Neural cell (in vitro differentiated cells): Measurements from ENCODE around the gene CYGB. TPM values are rescaled to one million over a fixed set of nuclear protein-coding genes. Genes with fewer than 3 reads are reported as not detected.

Source experiments
- H2AFZ ChIP-seq: fragments of 200-600, 300-800 bp; sonication (generic), shearing (Covaris generic); 2 replicates; pipeline ENCODE4 v1.6.0; 2014; ENCODE audit warnings: low read depth, mild to moderate bottlenecking, antibody characterized with exemption, low read length, moderate library complexity
- H3F3A ChIP-seq: fragments of 200-600 bp; shearing (Covaris generic); 2 replicates; pipeline ENCODE4 v1.6.1; 2016; ENCODE audit warnings: mild to moderate bottlenecking, moderate library complexity, mixed read lengths, antibody characterized with exemption, low read length; ENCODE audit not compliant: insufficient read depth, poor library complexity, severe bottlenecking
- H3K27ac ChIP-seq: fragments of 200-600, 300-800 bp; sonication (generic), shearing (Covaris generic); 2 replicates; pipeline ENCODE4 v1.5.1; 2014; ENCODE audit warnings: mild to moderate bottlenecking, low read length, moderate library complexity
- H3K27me3 ChIP-seq: fragments of 300-800, 200-600 bp; sonication (generic), shearing (Covaris generic); 2 replicates; pipeline ENCODE4 v1.6.0; 2014; ENCODE audit warnings: mild to moderate bottlenecking, low read depth, low read length, moderate library complexity; ENCODE audit not compliant: insufficient read depth
- H3K36me3 ChIP-seq: fragments of 300-800, 200-600 bp; sonication (generic), shearing (Covaris generic); 2 replicates; pipeline ENCODE4 v1.5.1; 2014; ENCODE audit warnings: mild to moderate bottlenecking, antibody characterized with exemption, low read length, moderate library complexity; ENCODE audit not compliant: insufficient read depth
- H3K4me2 ChIP-seq: fragments of 300-800, 200-600 bp; sonication (generic), shearing (Covaris generic); 2 replicates; pipeline ENCODE4 v1.6.0; 2014; ENCODE audit warnings: mild to moderate bottlenecking, low read length
- H3K4me3 ChIP-seq: fragments of 300-800, 200-600 bp; sonication (generic), shearing (Covaris generic); 2 replicates; pipeline ENCODE4 v1.5.1; 2014; ENCODE audit warnings: mild to moderate bottlenecking, low read length, moderate library complexity
- H3K79me2 ChIP-seq: fragments of 200-600 bp; shearing (Covaris generic); replicated peaks from 2 replicates; pipeline ENCODE4 v1.6.0; 2014; ENCODE audit warnings: mild to moderate bottlenecking, low read length, moderate library complexity; ENCODE audit not compliant: insufficient read depth
- H3K9ac ChIP-seq: fragments of 300-800, 200-600 bp; sonication (generic), shearing (Covaris generic); 2 replicates; pipeline ENCODE4 v1.6.1; 2016; ENCODE audit warnings: mild to moderate bottlenecking, low read length, mixed read lengths
- H3K9me2 ChIP-seq: fragments of 200-600 bp; shearing (Covaris generic); 2 replicates; pipeline ENCODE4 v1.6.1; 2016; ENCODE audit warnings: mild to moderate bottlenecking, low read length, mixed read lengths; ENCODE audit not compliant: insufficient read depth
- H3K9me3 ChIP-seq: fragments of 200-600, 300-800 bp; sonication (generic), shearing (Covaris generic); 2 replicates; pipeline ENCODE4 v1.6.1; 2016; ENCODE audit warnings: mild to moderate bottlenecking, mixed run types, low read length, moderate library complexity, mixed read lengths
- H4K20me1 ChIP-seq: fragments of 200-600 bp; shearing (Covaris generic); 2 replicates; pipeline ENCODE4 v1.6.1; 2016; ENCODE audit warnings: mild to moderate bottlenecking, mixed run types; ENCODE audit not compliant: insufficient read depth
- CTCF ChIP-seq: fragments of 450-650 bp; IDR thresholded peaks from 2 replicates; pipeline ENCODE4 v1.5.1; 2014; ENCODE audit warnings: antibody characterized with exemption, mild to moderate bottlenecking, moderate library complexity; ENCODE audit not compliant: poor library complexity, severe bottlenecking
- EP300 ChIP-seq: fragments of 450-650 bp; conservative IDR thresholded peaks from 2 replicates; pipeline ENCODE4 v1.6.1; 2014; ENCODE audit warnings: antibody characterized with exemption, mild to moderate bottlenecking, moderate library complexity; ENCODE audit not compliant: poor library complexity, severe bottlenecking
- EZH2 ChIP-seq: fragments of 200-600, 300-800 bp; shearing (Covaris generic), sonication (generic); IDR thresholded peaks from 2 replicates; pipeline ENCODE4 v1.6.1; 2014; ENCODE audit warnings: antibody characterized with exemption, low read length, borderline replicate concordance, mild to moderate bottlenecking; ENCODE audit not compliant: insufficient read depth, poor library complexity, severe bottlenecking
- MXI1 ChIP-seq: fragments of 450-650 bp; conservative IDR thresholded peaks from 2 replicates; pipeline ENCODE4 v1.6.1; 2014; ENCODE audit warnings: antibody characterized with exemption, mild to moderate bottlenecking; ENCODE audit not compliant: poor library complexity, severe bottlenecking
- POLR2AphosphoS5 ChIP-seq: IDR thresholded peaks from 2 replicates; pipeline ENCODE4 v1.6.1; 2012
- RAD21 ChIP-seq: fragments of 450-650 bp; conservative IDR thresholded peaks from 2 replicates; pipeline ENCODE4 v1.6.1; 2014; ENCODE audit warnings: antibody characterized with exemption, mild to moderate bottlenecking, moderate library complexity
- REST ChIP-seq: IDR thresholded peaks from 2 replicates; pipeline ENCODE4 v1.6.1; 2012; ENCODE audit warnings: borderline replicate concordance
- SMC3 ChIP-seq: fragments of 450-650 bp; conservative IDR thresholded peaks from 2 replicates; pipeline ENCODE4 v1.6.1; 2014; ENCODE audit warnings: antibody characterized with exemption, mild to moderate bottlenecking, moderate library complexity; ENCODE audit not compliant: poor library complexity
- TAF1 ChIP-seq: IDR thresholded peaks from 2 replicates; pipeline ENCODE4 v1.6.1; 2012; ENCODE audit warnings: low read depth
- polyA plus RNA-seq: library from polyadenylated mRNA; depleted of rRNA; stranded (reverse); fragments of >200 nt; gene quantifications from 2 replicates; pipeline ENCODE4 v1.2.3, GENCODE V29; 2014

The CYGB gene
- polyA plus RNA-seq, 1 donor from 2014 or later: 12.9 TPM

GRCh38 chr17:76554131-76554530 lies 16.6 kb upstream of the CYGB start:
- no peaks in the 10 kb centered on the region for H3K9me2 ChIP-seq
- no peaks in the 10 kb centered on the region for H4K20me1 ChIP-seq
- TF ChIP-seq REST: no peak
- no peak overlapping the region for H3K4me2 ChIP-seq
- H3K4me3 ChIP-seq: no peak overlapping the region
- no peak overlapping the region for H2AFZ ChIP-seq
- no peaks in the 10 kb centered on the region for H3F3A ChIP-seq
- no peak overlapping the region for H3K9ac ChIP-seq
- H3K27ac ChIP-seq: no peak overlapping the region
- peaks cover 10% of the 10 kb centered on the region for H3K79me2 ChIP-seq
- no peaks in the 10 kb centered on the region for H3K9me3 ChIP-seq
- H3K36me3 ChIP-seq: no peaks in the 10 kb centered on the region
- H3K27me3 ChIP-seq: no peaks in the 10 kb centered on the region

- Histone ChIP-seq H3K9ac (no peak overlapping the region), H3K9me3 (no peaks in the 10 kb centered on the region), H3K36me3 (no peaks in the 10 kb centered on the region), H4K20me1 (no peaks in the 10 kb centered on the region), H3K79me2 (peaks cover 2% of the 10 kb centered on the region), H3K27me3 (no peaks in the 10 kb centered on the region), H3K4me3 (no peak overlapping the region), H2AFZ (no peak overlapping the region), H3K27ac (no peak overlapping the region), H3K4me2 (no peak overlapping the region), H3K9me2 (no peaks in the 10 kb centered on the region), H3F3A (no peaks in the 10 kb centered on the region)
- TF ChIP-seq TAF1 (no peak), CTCF (no peak), EP300 (no peak), SMC3 (no peak), RAD21 (no peak), MXI1 (no peak), REST (no peak), POLR2AphosphoS5 (no peak), EZH2 (no peak)
Measured at GRCh38 chr17:76553178-76553908, 15.8 kb upstream of the CYGB start.
